GM18508 (cell line): ENCODE measurements around the gene SUSD1.
A peak's percentile ranks its signal among the peaks of the same experiment; 100 is the strongest.

Experiments
- ATAC-seq: cut with Tn5 transposase; IDR thresholded peaks from one replicate; pipeline ENCODE4 v1.9.1; 2021; ENCODE audit warnings: moderate number of reproducible peaks; ENCODE audit not compliant: insufficient read depth, unreplicated experiment

SUSD1 gene

GRCh38 chr9:112000743-112001142, 174.4 kb downstream of the SUSD1 start:
- no peak for ATAC-seq

- ATAC-seq, result no peak
Observed at GRCh38 chr9:111999319-111999718, 175.8 kb downstream of the SUSD1 start.

DNA sequence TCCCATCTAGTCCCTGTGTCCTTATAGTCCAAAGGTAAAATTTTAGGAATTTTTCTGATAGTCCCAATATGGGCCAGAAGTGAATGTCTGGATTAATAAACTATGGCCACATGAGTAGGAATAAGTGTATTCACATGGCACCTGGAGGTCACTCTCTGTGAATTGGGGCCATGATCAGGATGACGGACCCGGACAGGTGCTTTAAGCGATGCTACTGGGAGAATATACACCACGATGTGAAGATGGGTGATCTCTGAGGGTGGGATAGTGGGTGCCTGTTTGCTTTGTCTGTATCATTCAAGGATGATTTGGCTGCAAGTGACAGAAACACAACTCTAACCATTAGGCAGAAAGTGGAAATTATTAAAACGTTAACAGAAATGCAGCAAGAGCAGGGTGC, 177.3 kb downstream of the SUSD1 start:
- ATAC-seq, result no peak

- peak; percentile 47 for ATAC-seq
Observed at GRCh38 chr9:111994831-111995458, 180.2 kb downstream of the SUSD1 start.

GRCh38 chr9:111993319-111993718, 181.8 kb downstream of the SUSD1 start:
- ATAC-seq, result no peak

- ATAC-seq, result peak; percentile 84
Observed at GRCh38 chr9:111992523-111992922, 182.6 kb downstream of the SUSD1 start.

GRCh38 chr9:111991179-111991578, 183.9 kb downstream of the SUSD1 start:
- ATAC-seq, result no peak
